ENCODE data around the gene SLC35F2.
"Not testable (repeated sequence)": the region's sequence is repeated elsewhere in the genome, so short reads cannot be mapped to it uniquely, and the experiment has no call there.

Gene SLC35F2

DNA sequence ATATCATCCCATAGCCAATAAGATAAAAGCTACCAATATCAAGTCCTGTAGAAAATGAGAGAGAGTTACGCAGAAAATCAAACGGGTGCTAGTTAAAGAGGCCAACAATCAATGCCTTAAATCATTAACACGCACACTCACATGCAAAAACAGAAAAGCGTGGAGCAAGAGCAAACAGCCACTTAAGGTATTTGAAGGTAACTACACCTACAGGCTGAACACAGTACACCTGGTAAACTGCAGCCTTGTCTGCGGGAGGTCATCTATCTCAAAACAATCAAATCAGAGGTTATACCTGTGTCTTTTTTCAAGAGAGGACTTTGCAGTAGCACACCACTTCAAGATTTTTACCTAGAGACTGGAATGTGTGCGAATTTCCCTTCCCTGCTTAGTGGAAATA, 23.6 kb downstream of the SLC35F2 start:
- H3K4me3 ChIP-seq (replicated peaks; ENCODE audit: low read depth, low read length), result no peak overlapping the region
- no peaks in the 10 kb centered on the region; the same call in 1 of the 2 replicates for H3K36me3 ChIP-seq (ENCODE audit: control insufficient read depth, insufficient read depth, low read length)
- no peak for DNase-seq (ENCODE audit: extremely low read depth, insufficient read length)
- TF ChIP-seq, protein P1, sequence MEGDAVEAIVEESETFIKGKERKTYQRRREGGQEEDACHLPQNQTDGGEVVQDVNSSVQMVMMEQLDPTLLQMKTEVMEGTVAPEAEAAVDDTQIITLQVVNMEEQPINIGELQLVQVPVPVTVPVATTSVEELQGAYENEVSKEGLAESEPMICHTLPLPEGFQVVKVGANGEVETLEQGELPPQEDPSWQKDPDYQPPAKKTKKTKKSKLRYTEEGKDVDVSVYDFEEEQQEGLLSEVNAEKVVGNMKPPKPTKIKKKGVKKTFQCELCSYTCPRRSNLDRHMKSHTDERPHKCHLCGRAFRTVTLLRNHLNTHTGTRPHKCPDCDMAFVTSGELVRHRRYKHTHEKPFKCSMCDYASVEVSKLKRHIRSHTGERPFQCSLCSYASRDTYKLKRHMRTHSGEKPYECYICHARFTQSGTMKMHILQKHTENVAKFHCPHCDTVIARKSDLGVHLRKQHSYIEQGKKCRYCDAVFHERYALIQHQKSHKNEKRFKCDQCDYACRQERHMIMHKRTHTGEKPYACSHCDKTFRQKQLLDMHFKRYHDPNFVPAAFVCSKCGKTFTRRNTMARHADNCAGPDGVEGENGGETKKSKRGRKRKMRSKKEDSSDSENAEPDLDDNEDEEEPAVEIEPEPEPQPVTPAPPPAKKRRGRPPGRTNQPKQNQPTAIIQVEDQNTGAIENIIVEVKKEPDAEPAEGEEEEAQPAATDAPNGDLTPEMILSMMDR (IDR thresholded peaks at IDR 0.05; ENCODE audit: insufficient read depth, low read length, poor library complexity, severe bottlenecking), result no peak
- H3K27me3 ChIP-seq (replicated peaks; ENCODE audit: control insufficient read depth, insufficient read depth, low read length), result no peaks in the 10 kb centered on the region

DNA sequence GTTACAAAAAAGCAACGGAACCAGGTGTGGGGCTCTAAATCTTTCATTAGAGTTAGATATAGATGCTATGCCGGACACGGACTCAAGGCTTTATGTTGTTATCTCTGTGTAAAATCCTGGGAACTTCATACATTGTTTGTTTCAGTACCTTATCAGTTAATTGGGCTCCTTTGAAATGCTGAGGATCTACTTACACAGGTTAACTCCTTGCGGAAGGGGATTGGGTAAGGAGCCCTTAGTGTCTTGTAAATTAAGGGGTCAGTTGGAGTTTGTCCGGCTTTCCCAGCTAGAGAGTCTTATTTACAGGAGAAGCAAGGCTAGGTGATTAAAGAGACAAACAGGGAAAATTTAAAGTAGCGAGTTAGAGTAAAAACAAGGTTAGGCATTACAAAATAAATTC, 24.7 kb downstream of the SLC35F2 start:
- not testable (repeated sequence) for H3K27me3 ChIP-seq (replicated peaks; ENCODE audit: control insufficient read depth, insufficient read depth, low read length); DNase-seq (ENCODE audit: extremely low read depth, insufficient read length); H3K36me3 ChIP-seq (ENCODE audit: control insufficient read depth, insufficient read depth, low read length); H3K4me3 ChIP-seq (replicated peaks; ENCODE audit: low read depth, low read length)

DNA sequence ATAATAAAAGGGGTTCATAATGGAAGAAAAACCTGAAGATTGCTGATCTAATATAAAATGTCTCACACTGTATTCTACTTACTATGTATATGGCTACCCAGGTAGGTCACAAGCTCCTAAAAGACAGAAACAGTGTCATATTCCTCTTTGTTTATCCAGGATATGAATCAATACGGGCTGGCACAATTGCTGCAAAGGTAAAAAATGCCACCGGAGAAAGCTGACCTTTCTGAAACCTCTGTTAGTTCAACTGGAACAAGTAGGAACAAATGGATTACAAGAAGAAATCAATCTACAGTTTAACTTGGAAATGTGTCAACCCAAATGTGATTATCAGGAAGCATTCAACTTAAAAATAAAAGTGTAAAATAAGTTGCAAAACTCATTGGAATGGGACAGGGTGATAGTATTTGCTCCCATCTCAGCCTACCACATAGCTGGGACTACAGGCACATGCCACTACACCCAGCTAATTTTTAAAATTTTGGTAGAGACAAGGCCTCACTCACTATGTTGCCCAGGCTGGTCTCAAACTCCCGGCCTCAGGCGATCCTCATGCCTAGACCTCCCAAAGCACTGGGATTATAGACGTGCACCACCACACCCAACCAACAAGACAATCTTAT, 27.6 kb downstream of the SLC35F2 start:
- Histone ChIP-seq H3K27me3 (replicated peaks; ENCODE audit: control insufficient read depth, insufficient read depth, low read length) (no peaks in the 10 kb centered on the region), H3K4me3 (replicated peaks; ENCODE audit: low read depth, low read length) (no peak overlapping the region), H3K36me3 (ENCODE audit: control insufficient read depth, insufficient read depth, low read length) (no peaks in the 10 kb centered on the region; the same call in 1 of the 2 replicates)
- TF ChIP-seq, protein P1 (IDR thresholded peaks at IDR 0.05; ENCODE audit: insufficient read depth, low read length, poor library complexity, severe bottlenecking), result no peak
- DNase-seq (ENCODE audit: extremely low read depth, insufficient read length), result no peak

DNA sequence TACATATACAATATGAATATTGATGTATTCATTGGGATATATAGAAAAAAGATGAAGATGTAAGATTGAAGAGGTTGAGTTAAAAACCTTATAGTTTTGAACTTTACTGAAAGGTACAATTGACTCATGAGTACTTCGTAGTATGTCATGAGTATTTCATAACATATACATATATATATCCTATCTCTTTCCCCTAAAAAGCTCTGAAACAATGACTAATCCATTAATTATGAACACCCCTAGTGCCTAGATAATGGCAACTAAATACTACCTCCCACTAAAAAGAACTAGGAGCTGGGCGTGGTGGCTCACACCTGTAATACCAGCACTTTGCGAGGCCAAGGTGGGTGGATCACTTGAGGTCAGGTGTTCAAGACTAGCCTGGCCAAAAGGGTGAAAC, 31.5 kb downstream of the SLC35F2 start:
- no peak overlapping the region for H3K4me3 ChIP-seq (replicated peaks; ENCODE audit: low read depth, low read length)
- TF ChIP-seq, protein P1 (IDR thresholded peaks at IDR 0.05; ENCODE audit: insufficient read depth, low read length, poor library complexity, severe bottlenecking), result no peak
- DNase-seq (ENCODE audit: extremely low read depth, insufficient read length), result no peak
- no peaks in the 10 kb centered on the region for H3K27me3 ChIP-seq (replicated peaks; ENCODE audit: control insufficient read depth, insufficient read depth, low read length)
- no peaks in the 10 kb centered on the region for H3K36me3 ChIP-seq (ENCODE audit: control insufficient read depth, insufficient read depth, low read length)

DNA sequence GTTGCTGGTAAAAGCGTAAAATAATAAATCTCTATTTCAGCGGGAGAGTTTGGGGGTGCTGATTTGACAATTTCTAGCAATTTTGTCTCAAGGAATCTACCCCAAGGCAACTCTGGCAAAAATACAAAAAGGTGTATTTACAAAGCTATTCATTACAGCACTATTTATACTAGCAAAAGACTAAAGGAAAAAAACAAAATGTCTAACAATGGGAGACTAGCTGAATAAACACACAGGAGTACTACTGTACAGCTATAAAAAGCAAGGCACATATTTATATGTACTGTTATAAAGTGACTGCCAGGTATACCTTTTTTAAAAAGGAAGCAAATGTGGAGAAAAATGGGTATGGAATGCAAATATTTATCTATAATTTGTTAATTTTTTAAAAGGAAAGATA, 32.7 kb downstream of the SLC35F2 start:
- Histone ChIP-seq H3K27me3 (replicated peaks; ENCODE audit: control insufficient read depth, insufficient read depth, low read length) (no peaks in the 10 kb centered on the region), H3K36me3 (ENCODE audit: control insufficient read depth, insufficient read depth, low read length) (no peaks in the 10 kb centered on the region), H3K4me3 (replicated peaks; ENCODE audit: low read depth, low read length) (no peak overlapping the region)
- no peak for DNase-seq (ENCODE audit: extremely low read depth, insufficient read length)
- TF ChIP-seq, protein P1 (IDR thresholded peaks at IDR 0.05; ENCODE audit: insufficient read depth, low read length, poor library complexity, severe bottlenecking), result no peak

DNA sequence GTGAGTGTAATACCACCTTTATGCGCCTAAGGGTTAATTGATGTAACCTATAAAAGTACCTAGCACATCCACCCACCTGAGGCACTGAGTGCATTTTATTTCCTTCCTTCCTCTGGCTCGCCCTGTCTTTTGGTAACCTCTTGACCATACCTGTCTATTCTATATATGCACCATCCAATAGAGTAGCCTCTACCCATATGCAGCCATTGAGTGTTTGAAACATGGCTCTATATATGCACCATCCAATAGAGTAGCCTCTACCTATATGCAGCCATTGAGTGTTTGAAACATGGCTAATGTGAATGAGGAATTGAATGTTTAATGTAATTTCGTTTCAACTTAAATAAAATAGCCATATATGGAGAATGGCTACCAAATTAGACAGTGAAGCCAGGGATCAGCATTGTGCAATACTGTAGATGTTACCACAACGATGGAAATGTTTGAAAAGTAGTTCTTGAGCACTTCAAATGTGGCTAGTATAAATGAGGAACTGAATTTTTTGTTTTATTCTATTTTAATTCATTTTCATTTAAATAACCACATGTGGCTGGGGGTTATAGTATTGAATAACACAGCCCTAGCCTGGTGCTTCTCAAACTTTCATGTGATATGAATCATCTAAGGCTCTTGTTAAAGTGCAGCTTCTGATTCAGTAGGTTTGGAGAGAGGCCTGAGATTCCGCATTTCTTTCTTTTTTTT, 33.8 kb downstream of the SLC35F2 start:
- Histone ChIP-seq H3K27me3 (replicated peaks; ENCODE audit: control insufficient read depth, insufficient read depth, low read length) (no peaks in the 10 kb centered on the region), H3K4me3 (replicated peaks; ENCODE audit: low read depth, low read length) (no peak overlapping the region), H3K36me3 (ENCODE audit: control insufficient read depth, insufficient read depth, low read length) (no peaks in the 10 kb centered on the region)
- TF ChIP-seq, protein P1 (IDR thresholded peaks at IDR 0.05; ENCODE audit: insufficient read depth, low read length, poor library complexity, severe bottlenecking), result no peak
- DNase-seq (ENCODE audit: extremely low read depth, insufficient read length), result no peak
